Suppressor macrophage (primary cell): ENCODE results near the gene WDR49.
A peak's percentile ranks its signal among the peaks of the same experiment; 100 is the strongest.
"Not testable (repeated sequence)": the region's sequence is repeated elsewhere in the genome, so short reads cannot be mapped to it uniquely, and the experiment has no call there.

Experiments
- DNase-seq, 4 experiments: peaks; one replicate each; pipeline ENCODE4 v3.0.0-alpha.2; 2020 to 2022
- total RNA-seq, 17 experiments: gene quantifications; one replicate each; lab custom pipeline; 2026; ENCODE audit warnings: mixed read lengths in 6 of 17, inconsistent platforms in 3 of 17; lab: John Stamatoyannopoulos, UW

WDR49 gene
- total RNA-seq, result 0.46 to 5.0 (median 0.85) reads per million in 17 experiments

DNA sequence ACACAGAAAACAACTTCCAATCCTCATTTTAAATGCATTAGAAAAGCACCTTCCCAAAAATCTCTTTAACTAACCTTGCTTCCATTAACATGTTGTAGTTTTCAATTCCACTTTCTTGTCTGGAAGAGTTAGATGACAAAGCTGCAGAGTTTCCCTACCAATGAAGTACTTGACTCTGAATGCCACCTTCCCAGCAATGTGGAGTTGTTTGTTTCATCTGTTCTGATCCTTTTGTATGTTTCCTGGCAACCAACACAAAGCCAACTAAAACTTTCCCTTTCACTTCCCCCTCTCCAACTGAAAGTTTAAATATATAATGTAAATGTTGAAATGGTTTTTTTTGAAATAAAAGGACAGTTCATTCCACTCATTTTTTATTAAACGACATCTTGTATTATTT is at the start of gene WDR49:
Gene WDR49, minus strand, starts transcription at position 183 of the 400 bp plus-strand sequence. CDS start 517 bp downstream, outside the sequence.
- DNase-seq, result peak; percentile 23 to 64 (median 42)

DNA sequence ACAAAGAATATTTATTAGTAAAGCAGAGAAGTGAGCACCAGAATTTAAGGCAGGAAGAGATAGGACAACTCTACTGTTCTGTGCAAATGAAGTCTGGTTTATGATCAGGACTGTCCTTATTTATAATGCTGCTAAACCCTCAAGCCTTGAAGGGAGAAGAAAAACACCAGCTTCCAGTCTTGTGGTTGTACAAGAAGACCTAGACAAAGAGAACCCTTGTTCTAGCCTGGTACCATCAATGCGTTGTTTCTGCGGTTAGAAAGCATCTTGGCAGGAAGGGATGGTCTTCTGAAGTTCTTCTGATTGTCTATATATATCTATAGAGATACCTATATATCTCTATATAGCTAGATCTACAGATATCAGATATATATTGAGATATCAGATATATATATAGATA is 47.2 kb upstream of the WDR49 start:
- DNase-seq, result no peak

DNA sequence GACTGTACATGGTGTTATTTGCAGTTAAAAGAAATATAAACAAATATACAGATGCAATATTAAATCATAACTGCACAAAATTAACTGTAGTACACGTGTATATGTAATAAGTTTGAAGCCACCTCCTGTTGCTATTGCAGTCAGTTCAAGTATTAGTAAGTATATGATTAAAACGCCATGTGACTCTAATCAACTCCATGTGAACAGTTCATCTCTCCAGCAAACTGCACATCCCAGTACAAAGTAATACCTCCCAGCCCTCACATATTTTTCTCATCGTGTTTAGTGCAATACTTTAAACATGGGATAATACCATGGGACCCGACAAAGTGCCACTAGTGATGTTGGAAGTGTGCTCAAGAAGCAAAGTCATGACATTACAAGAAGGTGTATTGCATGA is 46.3 kb upstream of the WDR49 start:
- DNase-seq, result no peak

DNA sequence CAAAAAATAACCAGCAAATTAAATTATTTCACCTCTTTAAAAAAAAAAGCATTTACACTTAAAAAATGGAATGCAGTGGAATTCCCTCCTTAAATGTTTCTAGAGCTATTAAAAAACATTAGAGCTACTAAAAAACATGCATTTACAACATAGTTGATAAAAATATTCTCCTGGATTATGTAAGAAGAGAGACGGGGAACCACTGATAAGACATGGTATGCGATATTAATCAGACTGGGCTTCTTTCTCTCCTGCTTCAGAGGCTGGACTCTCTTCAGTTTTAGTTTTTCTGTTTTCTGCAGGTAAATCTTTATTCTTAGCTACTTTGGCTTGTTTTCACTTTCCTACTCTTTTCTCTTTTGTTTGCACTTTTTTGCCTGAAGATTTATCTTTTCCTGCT is 40.4 kb upstream of the WDR49 start:
- DNase-seq, result no peak

DNA sequence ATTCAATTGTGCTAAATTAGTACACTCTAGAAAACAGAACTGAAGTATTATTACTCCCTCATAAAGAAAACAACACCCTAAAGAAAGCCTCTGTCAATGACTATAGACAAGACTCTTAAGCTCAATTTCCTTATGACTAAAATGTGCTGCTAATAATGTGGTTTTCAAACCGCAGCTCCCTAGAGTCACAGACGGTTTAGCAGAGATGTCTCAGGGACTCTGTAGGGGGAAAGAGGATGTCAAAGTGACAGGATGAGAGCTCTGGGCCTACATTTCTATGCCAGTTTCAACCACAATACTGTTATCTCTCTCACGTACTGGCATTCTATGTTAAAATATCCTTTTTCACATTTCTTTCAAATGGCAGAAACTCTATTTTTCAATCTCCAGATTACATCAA is 37.6 kb upstream of the WDR49 start:
- no peak for DNase-seq

DNA sequence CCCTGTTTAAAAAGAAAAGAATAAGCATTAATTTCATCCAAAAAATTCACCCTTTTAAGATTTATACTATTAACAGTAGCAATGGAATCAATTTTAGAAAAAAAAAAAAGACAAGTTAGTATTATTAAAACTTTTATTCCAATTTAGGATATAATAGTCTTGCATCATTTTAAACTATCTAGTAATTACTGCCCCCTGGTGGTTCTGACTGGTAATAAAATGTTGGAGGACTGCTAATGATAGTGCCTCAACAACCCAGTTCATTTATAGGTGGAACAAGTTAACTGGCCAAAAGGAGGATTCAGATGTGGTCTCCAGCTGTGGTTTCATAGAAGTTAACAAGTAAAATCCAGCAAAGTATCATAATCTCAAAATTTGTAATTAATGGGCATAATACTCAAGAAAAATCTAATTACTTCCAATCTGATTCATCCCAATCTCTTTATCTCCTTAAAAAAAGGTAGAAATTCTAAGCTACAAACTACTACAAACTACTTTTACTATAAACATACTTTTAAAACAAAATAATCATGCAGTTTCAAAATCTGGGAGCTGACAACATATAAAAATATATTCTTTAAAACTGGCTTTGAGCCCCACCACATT is 30.7 kb upstream of the WDR49 start:
- peak; percentile 65 to 93 (median 82) for DNase-seq

DNA sequence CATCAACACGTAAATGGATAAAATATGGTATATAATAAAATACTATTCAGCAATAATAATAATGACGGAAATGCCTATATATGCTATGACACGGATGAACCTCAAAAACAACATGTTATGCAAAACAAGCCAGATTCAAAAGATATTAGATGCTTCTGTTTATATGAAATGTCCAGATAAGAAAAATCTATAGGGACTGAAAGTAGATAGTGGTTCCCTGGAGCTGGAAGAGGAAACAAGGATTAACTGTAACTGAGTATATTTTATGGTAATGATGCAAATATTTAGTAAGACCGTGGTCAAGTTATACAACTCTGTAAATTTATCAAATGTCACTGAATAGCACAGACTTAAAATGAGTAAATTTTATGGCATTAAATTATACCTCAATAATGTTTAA is 25.8 kb upstream of the WDR49 start:
- no peak for DNase-seq

DNA sequence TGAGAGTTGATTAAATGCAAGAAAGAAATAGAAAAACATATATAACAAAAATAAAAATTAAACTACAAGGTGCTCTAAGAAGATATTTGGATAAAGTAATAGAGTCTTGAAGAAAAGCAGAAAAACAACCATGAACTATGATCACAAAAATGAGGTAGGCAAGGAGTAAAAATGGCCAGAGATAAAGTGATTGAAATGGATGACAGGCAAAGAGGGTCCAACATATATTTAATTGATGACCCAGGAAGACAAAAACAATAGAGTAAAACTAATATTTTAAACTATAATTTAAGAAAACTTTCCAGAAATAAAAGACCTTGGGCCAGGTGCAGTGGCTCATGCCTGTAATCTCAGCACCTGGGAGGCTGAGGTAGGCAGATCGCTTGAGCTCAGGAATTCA is 22.1 kb upstream of the WDR49 start:
- no peak for DNase-seq

DNA sequence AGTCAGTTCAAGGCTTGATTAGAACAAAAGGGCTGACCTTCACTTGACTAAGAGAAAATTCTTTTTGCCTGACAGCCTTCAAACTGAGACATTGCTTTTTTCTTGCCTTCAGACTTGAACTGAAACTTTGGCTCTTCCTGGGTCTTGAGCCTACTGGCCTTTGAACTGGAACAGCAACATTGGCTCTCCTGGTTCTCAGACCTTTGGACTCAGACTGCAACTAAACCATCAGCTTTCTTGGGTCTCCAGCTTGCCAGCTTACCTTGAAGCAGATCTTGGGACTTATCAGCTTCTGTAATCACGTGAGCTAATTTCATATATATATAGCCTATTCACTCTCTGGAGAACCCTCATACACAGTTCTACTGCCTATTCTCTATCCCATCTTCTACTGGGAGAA is 19.5 kb upstream of the WDR49 start:
- DNase-seq, result no peak

DNA sequence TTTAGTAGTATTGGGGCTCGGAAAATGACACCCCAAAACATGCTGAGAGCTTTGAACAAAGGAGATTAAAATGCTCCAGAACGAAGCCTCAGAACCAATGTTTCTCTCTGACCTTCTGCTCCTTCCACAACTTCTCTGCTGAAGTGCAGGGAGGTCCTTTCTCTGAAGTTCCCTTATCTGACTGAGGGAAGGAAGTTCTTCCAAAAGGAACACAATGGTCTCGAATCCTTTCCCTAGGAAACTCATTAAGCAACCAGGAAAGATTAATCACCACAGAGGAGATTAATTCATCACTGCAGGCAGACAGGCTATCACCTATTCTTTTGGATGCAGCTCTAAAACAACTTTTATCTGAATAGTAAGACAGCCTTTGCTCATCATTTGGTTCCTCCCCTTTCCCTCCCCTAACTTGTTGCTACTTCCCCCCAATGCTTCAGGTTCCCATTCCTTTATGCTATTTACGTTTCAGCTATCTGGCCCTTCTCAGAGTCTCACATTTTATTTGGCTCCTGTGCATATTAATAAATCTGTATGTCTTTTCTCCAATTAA is 18.2 kb upstream of the WDR49 start:
- DNase-seq, result no peak

DNA sequence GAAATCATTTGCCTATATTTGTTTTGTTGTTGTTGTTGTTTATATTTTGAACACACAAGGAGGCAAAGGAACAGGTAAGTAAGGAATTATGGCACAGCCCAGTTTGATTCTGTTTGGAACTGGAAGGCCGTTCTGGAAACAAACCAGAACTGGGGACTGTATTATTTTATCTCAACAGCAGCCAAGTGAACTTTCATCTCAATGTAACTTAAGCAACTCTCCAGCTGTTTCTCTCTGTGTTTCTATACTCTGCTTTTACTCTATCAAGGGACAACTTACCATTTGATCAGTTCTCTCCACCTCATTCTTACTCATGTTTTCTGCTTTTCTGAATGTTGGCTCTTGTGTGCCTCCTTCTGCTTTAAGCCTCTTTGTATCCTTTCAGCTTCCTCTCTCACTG is 16.0 kb upstream of the WDR49 start:
- DNase-seq, result no peak

DNA sequence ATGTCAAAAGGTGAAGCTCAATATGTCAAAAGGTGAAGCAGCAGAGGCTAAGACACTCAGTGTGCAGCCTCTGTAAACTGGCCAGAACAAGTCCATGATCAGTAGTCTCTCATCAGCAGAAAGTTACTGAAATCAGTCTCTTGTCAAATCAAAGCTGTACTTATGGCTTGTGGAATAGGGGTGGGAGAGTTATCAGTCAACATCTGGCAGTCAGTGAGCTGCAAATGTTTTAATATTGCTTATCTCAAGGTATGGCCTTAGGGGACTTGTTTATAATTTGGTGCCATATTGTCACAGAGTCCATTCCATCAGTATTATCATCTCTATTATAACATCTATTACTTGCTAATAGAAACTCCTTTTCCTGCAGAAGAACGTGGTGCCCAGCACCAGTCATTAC is 14.9 kb upstream of the WDR49 start:
- no peak for DNase-seq

DNA sequence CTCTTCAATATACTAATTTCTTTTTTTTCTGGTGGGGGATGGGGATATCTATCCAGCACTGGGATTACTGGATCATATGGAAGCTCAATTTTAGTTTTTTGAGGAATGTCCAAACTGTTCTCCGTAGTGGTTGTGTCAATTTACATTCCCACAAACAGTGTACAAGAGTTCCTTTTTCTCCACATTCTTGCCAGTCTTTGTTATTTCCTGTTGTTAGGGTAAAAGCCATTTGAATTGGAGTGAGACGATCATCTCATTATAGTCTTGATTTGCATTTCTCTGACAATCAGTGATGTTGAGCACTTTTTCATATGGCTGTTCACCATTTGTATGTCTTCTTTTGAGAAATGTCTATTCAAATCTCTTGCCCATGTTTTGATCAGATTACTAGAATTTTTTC is 12.8 kb upstream of the WDR49 start:
- no peak for DNase-seq

DNA sequence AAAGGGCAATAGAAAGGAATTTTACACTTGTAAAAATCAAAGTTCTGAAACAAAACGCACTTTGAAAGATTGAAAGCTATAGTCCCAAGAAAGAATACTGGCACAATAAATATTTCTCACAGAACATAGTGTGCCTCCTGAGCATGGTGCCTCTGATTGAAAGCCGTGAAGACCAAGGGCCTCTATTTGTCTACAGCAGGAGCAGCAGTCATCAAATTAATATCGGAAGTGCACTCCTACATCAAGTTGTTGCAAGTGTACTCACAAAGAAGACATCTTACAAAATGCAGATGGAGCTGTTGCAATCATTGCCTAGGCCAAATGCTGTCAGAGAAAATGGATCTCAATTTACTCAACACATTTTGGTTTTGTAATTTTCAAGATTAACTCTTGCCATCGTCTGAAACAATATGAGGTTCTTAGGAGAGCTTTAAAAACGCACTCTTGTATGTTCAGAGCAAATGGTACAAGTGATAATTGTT is 9.2 kb upstream of the WDR49 start:
- peak in 1 of 4 experiments; percentile 9 for DNase-seq

DNA sequence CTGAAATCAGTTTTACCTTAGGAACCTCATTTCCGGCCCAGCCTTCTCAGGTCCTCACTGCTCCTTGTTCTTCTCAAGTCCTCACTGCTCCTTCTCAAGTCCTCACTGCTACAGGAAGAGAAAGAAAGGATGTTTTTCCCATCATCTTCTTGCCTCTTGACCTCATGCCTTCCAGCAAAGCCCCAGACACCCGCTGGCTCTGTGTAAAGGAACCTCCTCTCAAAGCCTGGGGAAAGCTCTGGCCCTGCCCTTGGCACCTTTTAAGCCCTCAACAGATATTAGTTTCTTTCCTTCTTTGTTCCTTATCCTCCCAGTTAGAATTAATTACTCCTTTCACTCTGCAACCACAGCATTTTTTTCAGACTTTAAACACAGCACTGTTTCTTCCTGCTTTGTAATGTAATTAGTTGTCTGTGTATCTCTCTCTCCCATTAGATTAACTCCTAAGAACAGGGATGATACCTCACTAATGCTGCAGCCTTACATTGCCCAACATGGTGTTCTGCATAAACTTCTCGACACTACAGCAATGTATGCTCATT is 4.0 kb upstream of the WDR49 start:
- DNase-seq, result no peak

DNA sequence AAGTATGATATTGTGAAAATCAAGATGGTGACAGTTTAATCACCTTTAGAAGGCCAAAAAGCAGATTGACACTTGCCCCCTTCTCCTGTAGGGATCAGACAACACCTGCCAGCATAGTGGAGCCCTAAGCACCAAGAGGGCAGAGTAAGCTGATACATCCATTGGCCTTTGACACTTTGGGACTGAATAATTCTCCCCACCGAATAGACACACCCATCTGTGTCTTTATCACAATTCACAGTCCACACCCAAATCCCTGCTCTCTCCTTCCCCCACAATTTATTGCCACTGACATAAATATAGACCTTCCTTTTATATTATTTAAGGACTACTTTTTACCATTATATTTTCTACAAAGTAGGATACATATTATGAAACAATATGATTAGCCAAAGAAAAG is 3.1 kb upstream of the WDR49 start:
- DNase-seq, result no peak

DNA sequence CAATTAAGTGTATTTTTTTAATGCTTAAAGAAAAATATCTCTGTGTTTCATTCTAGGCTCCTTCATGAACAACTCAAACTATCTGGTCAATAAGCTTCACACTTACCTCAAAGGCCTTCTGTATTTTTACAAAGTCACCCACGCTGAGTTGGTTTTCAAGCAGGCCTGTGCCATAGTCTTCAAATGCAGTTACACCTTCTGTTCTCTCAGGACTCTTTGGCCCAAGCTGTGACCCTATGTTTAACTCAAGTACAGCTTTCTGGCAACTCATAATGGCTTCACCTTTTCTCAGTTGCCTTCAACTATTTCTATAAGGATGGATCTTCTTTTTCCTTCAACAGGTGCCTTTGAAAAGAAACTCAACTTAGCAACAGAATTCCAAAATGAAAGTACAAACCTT is 587 bp downstream of the WDR49 start:
- DNase-seq, result no peak

DNA sequence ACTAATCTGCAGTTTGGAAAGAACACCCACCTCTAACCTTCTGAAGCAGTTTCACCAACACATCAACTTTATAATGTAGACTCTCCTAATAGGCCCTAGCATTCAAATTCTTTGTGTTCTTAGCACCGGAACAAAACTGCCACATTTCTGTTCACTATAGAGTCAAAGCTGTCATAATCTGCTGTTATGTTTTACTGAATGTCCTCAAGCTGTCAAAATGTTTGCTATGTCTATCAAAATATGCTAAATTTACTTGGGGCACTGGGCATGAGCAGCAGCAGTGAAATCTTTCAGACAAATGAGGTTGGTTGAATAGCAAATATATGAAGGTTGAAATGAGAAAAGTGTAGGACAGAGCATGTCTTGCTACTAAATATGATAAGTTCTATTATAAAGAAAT is 1.9 kb downstream of the WDR49 start:
- DNase-seq, result no peak

DNA sequence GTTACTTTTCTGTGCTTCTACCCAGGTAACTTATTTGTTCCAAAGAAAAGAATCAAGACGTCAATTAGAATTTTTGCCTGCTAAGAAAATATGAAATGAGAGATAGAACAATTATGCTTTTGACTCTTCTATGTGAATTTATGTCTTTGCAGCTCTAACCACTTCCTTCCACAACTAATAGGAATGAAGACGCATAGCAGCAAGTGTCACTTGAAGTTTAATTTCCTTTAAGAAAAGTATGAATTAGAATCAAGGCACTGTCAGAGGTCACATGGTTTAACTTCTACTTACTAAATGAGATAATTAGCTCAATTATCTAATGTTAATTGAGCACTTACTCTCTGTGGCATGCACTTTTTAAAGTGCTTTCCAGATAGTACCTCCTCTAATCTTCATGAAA is 3.3 kb downstream of the WDR49 start:
- peak in 1 of 4 experiments; percentile 7 for DNase-seq

DNA sequence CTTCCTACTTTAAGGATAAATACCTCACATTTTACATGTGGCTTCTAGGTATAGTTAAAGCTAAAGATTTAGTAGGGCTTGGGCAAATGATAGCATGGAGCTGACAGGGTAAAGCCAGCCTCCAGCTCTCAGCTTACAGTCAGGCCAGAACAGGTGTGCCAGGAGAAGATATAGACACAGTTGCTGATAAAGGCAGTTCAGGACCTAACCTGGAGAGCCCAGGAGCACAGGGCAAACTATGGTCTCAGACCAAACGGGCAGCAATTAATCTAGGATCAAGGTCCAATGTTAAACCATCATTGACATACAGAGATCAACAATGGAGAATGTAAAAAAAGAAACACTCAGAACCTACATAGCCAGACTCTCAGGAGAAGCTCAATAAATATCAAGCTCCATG is 4.0 kb downstream of the WDR49 start:
- DNase-seq, result no peak

DNA sequence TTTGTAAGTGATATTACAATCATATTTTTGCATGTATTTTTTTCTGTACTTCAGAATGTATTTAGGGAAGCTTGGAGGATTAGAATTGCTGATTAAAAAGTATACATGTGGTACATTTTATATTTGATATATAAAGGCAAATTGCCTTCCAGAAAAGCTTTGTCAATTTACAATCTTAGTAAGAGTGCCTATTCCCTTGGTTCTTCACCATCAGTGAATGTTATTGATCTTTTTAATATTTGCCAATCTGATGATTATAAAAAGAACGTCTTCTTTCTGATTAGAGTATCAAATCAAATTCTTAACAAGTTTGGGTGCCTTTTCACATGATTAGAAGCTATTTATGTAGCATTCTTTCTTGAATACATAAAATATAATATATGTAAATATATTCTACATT is 9.1 kb downstream of the WDR49 start:
- DNase-seq, result no peak

DNA sequence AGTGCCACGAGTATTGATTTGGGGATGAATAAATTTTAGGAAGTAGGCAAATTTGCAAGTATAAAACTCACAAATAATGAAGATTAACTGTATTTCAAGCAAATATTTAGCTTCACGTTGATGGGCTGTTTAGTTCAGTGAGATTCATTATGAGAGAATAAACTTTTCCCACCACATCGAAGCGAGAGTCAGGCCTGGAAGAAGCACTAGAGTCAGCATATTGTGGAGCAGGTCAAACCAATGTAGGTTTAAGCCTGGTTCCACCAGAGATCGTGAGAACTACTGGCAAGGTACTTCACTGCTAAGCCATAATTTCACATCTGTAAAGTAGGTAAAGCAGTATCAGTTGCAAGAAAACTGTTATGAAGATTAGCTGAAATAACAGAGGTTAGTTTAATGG is 22.3 kb downstream of the WDR49 start:
- DNase-seq, result no peak

DNA sequence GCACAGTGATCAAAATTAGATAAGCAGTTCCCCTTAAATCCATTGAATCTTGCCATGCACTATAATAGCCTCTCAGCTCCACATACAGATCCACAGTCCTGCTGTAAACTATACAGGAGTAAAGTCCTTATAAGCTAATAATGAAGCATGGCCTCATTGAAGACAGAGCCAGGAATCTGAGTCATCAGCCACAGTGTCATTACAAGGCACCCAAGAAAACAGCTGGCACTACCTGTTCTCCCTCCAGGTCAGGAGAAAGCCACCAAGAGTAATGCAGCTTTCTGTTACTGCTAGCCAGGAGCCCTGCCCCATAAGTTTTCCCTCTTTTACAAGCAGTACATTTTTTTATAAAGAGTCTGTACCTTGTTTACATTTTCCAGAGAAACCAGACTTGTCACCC is 27.3 kb downstream of the WDR49 start:
- no peak for DNase-seq

DNA sequence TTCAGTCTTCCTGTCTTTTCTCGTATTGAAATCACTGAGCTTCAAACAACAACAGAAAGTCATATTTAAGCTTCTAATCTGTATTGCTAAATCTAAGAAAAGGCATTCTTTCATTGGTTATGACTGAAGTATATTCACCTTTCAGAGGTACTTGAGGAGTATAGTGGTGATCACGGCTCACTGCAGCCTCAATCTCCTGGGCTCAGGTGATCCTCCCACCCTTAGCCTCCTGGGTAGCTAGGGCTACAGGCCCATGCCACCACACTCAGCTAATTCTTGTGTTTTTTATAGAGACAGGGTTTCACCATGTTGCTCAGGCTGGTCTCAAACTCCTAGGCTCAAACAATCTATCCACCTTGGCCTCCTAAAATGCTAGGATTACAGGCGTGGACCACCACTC is 38.7 kb downstream of the WDR49 start:
- DNase-seq, result no peak

DNA sequence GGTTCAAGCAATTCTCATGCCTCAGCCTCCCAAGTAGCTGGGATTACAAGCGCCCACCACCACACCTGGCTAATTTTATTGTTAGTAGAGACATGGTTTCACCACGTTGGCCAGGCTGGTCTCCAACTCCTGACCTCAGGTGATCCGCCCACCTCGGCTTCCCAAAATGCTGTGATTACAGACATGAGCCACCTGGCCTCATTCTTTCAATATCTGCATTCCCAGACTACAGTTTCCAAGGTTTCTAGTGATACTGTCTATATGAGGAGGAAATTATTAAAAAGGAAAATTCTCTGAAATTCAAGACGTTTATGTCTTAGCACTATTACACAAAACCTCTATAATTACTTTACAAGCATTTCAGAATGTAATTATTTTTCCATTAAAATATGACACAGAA is 39.5 kb downstream of the WDR49 start:
- DNase-seq, result not testable (repeated sequence)
